ENCODE data around the gene FDCSP.
"Not testable (repeated sequence)": the region's sequence is repeated elsewhere in the genome, so short reads cannot be mapped to it uniquely, and the experiment has no call there.

FDCSP gene

GRCh38 chr4:70242297-70242696 lies 16.4 kb downstream of the FDCSP start, which contains the start of gene CSN3:
TSS of gene CSN3 (plus strand) at chr4:70242597. CDS start at chr4:70244820, 2,223 bp downstream.
- not testable (repeated sequence) for H3K27me3 ChIP-seq (ENCODE audit: control insufficient read depth, insufficient read depth, low read length); H3K4me1 ChIP-seq (ENCODE audit: control insufficient read depth, insufficient read depth, low read length); H3K36me3 ChIP-seq (ENCODE audit: control insufficient read depth, insufficient read depth, low read length); H3K4me3 ChIP-seq (ENCODE audit: low read depth, low read length); H3K9ac ChIP-seq (ENCODE audit: low read depth, low read length); H3K9me3 ChIP-seq (ENCODE audit: control insufficient read depth, insufficient read depth, low read length)

- H3K9me3 ChIP-seq (ENCODE audit: control insufficient read depth, insufficient read depth, low read length), result no peaks in the 10 kb centered on the region
- H3K9ac ChIP-seq (ENCODE audit: low read depth, low read length), result no peak overlapping the region
- H3K4me3 ChIP-seq (ENCODE audit: low read depth, low read length), result no peak overlapping the region
- no peaks in the 10 kb centered on the region for H3K27me3 ChIP-seq (ENCODE audit: control insufficient read depth, insufficient read depth, low read length)
- H3K36me3 ChIP-seq (ENCODE audit: control insufficient read depth, insufficient read depth, low read length), result no peaks in the 10 kb centered on the region
- H3K4me1 ChIP-seq (ENCODE audit: control insufficient read depth, insufficient read depth, low read length), result no peaks in the 10 kb centered on the region
Observed at GRCh38 chr4:70243091-70243490, 17.2 kb downstream of the FDCSP start.

- Histone ChIP-seq H3K4me1 (ENCODE audit: control insufficient read depth, insufficient read depth, low read length) (no peaks in the 10 kb centered on the region), H3K9me3 (ENCODE audit: control insufficient read depth, insufficient read depth, low read length) (no peaks in the 10 kb centered on the region), H3K36me3 (ENCODE audit: control insufficient read depth, insufficient read depth, low read length) (no peaks in the 10 kb centered on the region), H3K27me3 (ENCODE audit: control insufficient read depth, insufficient read depth, low read length) (no peaks in the 10 kb centered on the region), H3K4me3 (ENCODE audit: low read depth, low read length) (no peak overlapping the region), H3K9ac (ENCODE audit: low read depth, low read length) (no peak overlapping the region)
Observed at GRCh38 chr4:70251250-70251944, 25.5 kb downstream of the FDCSP start.

- Histone ChIP-seq H3K4me1 (ENCODE audit: control insufficient read depth, insufficient read depth, low read length) (no peaks in the 10 kb centered on the region), H3K27me3 (ENCODE audit: control insufficient read depth, insufficient read depth, low read length) (no peaks in the 10 kb centered on the region), H3K4me3 (ENCODE audit: low read depth, low read length) (no peak overlapping the region), H3K9ac (ENCODE audit: low read depth, low read length) (no peak overlapping the region), H3K36me3 (ENCODE audit: control insufficient read depth, insufficient read depth, low read length) (no peaks in the 10 kb centered on the region), H3K9me3 (ENCODE audit: control insufficient read depth, insufficient read depth, low read length) (no peaks in the 10 kb centered on the region)
Observed at GRCh38 chr4:70251945-70252277, 26.0 kb downstream of the FDCSP start.

- no peaks in the 10 kb centered on the region for H3K36me3 ChIP-seq (ENCODE audit: control insufficient read depth, insufficient read depth, low read length)
- no peaks in the 10 kb centered on the region for H3K4me1 ChIP-seq (ENCODE audit: control insufficient read depth, insufficient read depth, low read length)
- H3K9ac ChIP-seq (ENCODE audit: low read depth, low read length), result no peak overlapping the region
- H3K27me3 ChIP-seq (ENCODE audit: control insufficient read depth, insufficient read depth, low read length), result no peaks in the 10 kb centered on the region
- H3K4me3 ChIP-seq (ENCODE audit: low read depth, low read length), result no peak overlapping the region
- H3K9me3 ChIP-seq (ENCODE audit: control insufficient read depth, insufficient read depth, low read length), result no peaks in the 10 kb centered on the region
Observed at GRCh38 chr4:70269674-70270073, 43.8 kb downstream of the FDCSP start.

GRCh38 chr4:70277121-70277520 lies 51.2 kb downstream of the FDCSP start:
- no peaks in the 10 kb centered on the region for H3K4me1 ChIP-seq (ENCODE audit: control insufficient read depth, insufficient read depth, low read length)
- H3K36me3 ChIP-seq (ENCODE audit: control insufficient read depth, insufficient read depth, low read length), result no peaks in the 10 kb centered on the region
- no peak overlapping the region for H3K4me3 ChIP-seq (ENCODE audit: low read depth, low read length)
- no peaks in the 10 kb centered on the region for H3K27me3 ChIP-seq (ENCODE audit: control insufficient read depth, insufficient read depth, low read length)
- H3K9ac ChIP-seq (ENCODE audit: low read depth, low read length), result no peak overlapping the region
- H3K9me3 ChIP-seq (ENCODE audit: control insufficient read depth, insufficient read depth, low read length), result no peaks in the 10 kb centered on the region

GRCh38 chr4:70280567-70280966 lies 54.6 kb downstream of the FDCSP start:
- no peaks in the 10 kb centered on the region for H3K9me3 ChIP-seq (ENCODE audit: control insufficient read depth, insufficient read depth, low read length)
- no peaks in the 10 kb centered on the region for H3K4me1 ChIP-seq (ENCODE audit: control insufficient read depth, insufficient read depth, low read length)
- no peaks in the 10 kb centered on the region for H3K27me3 ChIP-seq (ENCODE audit: control insufficient read depth, insufficient read depth, low read length)
- no peak overlapping the region for H3K4me3 ChIP-seq (ENCODE audit: low read depth, low read length)
- no peak overlapping the region for H3K9ac ChIP-seq (ENCODE audit: low read depth, low read length)
- H3K36me3 ChIP-seq (ENCODE audit: control insufficient read depth, insufficient read depth, low read length), result no peaks in the 10 kb centered on the region

Data from iPS-15b (cell line).